SK-N-SH treated with all-trans-retinoic acid at 6 μM for 48 hours (cell line): ENCODE measurements around the gene CTNND2.

Source experiments
- ARNTL ChIP-seq: fragments of 450-650 bp; formaldehyde crosslinking; IDR thresholded peaks from 2 replicates; pipeline ENCODE4 v1.5.0; 2020; ENCODE audit warnings: low read depth, mild to moderate bottlenecking, moderate library complexity, borderline replicate concordance
- BACH2 ChIP-seq: fragments of 250-450 bp; sonication (Bioruptor Pico); IDR thresholded peaks from 2 replicates; pipeline ENCODE4 v1.9.0; 2021; ENCODE audit warnings: mild to moderate bottlenecking, borderline replicate concordance
- ISL1 ChIP-seq: fragments of 250-450 bp; sonication (Bioruptor Pico); IDR thresholded peaks from 2 replicates; pipeline ENCODE4 v2.1.2; 2022; ENCODE audit warnings: mild to moderate bottlenecking, moderate library complexity
- POU6F1 ChIP-seq: fragments of 250-450 bp; sonication (Bioruptor Pico); IDR thresholded peaks from 2 replicates; pipeline ENCODE4 v1.8.0; 2021; ENCODE audit warnings: low read depth, mild to moderate bottlenecking, moderate library complexity, borderline replicate concordance
- PPARA ChIP-seq: fragments of 250-450 bp; sonication (Bioruptor Pico); IDR thresholded peaks from 2 replicates; pipeline ENCODE4 v1.5.0; 2020; ENCODE audit warnings: mild to moderate bottlenecking, borderline replicate concordance
- RARB ChIP-seq: fragments of 250-450 bp; sonication (Bioruptor Pico); IDR thresholded peaks from 2 replicates; pipeline ENCODE4 v1.8.0; 2021; ENCODE audit warnings: mild to moderate bottlenecking, moderate library complexity
- SNAI2 ChIP-seq: fragments of 250-450 bp; sonication (Bioruptor Pico); IDR thresholded peaks from 2 replicates; pipeline ENCODE4 v1.5.0; 2020; ENCODE audit warnings: mild to moderate bottlenecking, moderate library complexity
- ZC3H10 ChIP-seq: fragments of 250-450 bp; sonication (Bioruptor Pico); IDR thresholded peaks from 2 replicates; pipeline ENCODE4 v1.5.1; 2021; ENCODE audit warnings: mild to moderate bottlenecking, moderate library complexity
- ZFP3 ChIP-seq: fragments of 250-450 bp; sonication (Bioruptor Pico); IDR thresholded peaks from 2 replicates; pipeline ENCODE4 v1.5.0; 2020; ENCODE audit warnings: mild to moderate bottlenecking, moderate library complexity
- TF ChIP-seq, protein P1 (sequence below): fragments of 250-450 bp; sonication (Bioruptor Pico); IDR thresholded peaks from 2 replicates; pipeline ENCODE4 v1.8.0; 2020; ENCODE audit warnings: mild to moderate bottlenecking, moderate library complexity, borderline replicate concordance
- TF ChIP-seq, protein P2 (sequence below): fragments of 250-450 bp; sonication (Bioruptor Pico); IDR thresholded peaks from 2 replicates; pipeline ENCODE4 v1.5.0; 2020; ENCODE audit warnings: mild to moderate bottlenecking, moderate library complexity

DNA sequence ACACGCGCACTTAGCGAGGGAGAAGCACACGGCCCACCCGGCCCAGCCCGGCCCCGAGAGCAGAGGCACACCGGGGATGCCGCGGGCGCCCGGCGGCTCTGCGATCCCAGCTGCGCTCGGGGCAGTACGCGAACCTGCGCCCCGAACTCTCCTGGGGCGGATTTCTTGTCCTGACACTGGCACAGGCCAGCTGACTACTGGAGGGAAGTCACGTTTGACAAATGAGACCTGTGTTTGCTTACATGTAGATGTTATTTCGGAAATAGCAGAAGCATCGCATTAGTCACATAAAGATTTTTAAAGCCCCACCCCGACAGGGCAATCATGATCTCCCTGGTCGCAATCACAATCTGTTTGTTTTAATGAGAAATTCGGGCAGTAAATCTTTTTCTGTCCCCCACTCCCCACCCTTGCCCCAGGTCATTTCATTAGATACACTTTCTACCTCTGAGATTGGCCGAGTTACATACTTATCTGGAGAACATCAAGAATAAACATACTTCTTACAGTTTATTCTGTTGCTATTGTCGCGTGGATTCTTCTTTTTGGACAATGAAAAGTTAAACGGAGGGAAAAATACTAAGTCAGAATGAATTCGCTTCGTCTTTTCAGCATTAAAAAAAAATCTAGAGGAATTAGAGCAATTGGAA, 518.9 kb downstream of the CTNND2 start:
- TF ChIP-seq ZC3H10 (no peak), PPARA (CRISPR knock-in tag) (no peak), ARNTL (CRISPR knock-in tag) (no peak), RARB (CRISPR knock-in tag) (no peak), ISL1 (CRISPR knock-in tag) (no peak), ZFP3 (CRISPR knock-in tag) (no peak), POU6F1 (no peak), SNAI2 (CRISPR knock-in tag) (no peak), BACH2 (CRISPR knock-in tag) (no peak)
- TF ChIP-seq, protein P1, sequence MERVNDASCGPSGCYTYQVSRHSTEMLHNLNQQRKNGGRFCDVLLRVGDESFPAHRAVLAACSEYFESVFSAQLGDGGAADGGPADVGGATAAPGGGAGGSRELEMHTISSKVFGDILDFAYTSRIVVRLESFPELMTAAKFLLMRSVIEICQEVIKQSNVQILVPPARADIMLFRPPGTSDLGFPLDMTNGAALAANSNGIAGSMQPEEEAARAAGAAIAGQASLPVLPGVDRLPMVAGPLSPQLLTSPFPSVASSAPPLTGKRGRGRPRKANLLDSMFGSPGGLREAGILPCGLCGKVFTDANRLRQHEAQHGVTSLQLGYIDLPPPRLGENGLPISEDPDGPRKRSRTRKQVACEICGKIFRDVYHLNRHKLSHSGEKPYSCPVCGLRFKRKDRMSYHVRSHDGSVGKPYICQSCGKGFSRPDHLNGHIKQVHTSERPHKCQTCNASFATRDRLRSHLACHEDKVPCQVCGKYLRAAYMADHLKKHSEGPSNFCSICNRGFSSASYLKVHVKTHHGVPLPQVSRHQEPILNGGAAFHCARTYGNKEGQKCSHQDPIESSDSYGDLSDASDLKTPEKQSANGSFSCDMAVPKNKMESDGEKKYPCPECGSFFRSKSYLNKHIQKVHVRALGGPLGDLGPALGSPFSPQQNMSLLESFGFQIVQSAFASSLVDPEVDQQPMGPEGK: no peak
- TF ChIP-seq, protein P2, sequence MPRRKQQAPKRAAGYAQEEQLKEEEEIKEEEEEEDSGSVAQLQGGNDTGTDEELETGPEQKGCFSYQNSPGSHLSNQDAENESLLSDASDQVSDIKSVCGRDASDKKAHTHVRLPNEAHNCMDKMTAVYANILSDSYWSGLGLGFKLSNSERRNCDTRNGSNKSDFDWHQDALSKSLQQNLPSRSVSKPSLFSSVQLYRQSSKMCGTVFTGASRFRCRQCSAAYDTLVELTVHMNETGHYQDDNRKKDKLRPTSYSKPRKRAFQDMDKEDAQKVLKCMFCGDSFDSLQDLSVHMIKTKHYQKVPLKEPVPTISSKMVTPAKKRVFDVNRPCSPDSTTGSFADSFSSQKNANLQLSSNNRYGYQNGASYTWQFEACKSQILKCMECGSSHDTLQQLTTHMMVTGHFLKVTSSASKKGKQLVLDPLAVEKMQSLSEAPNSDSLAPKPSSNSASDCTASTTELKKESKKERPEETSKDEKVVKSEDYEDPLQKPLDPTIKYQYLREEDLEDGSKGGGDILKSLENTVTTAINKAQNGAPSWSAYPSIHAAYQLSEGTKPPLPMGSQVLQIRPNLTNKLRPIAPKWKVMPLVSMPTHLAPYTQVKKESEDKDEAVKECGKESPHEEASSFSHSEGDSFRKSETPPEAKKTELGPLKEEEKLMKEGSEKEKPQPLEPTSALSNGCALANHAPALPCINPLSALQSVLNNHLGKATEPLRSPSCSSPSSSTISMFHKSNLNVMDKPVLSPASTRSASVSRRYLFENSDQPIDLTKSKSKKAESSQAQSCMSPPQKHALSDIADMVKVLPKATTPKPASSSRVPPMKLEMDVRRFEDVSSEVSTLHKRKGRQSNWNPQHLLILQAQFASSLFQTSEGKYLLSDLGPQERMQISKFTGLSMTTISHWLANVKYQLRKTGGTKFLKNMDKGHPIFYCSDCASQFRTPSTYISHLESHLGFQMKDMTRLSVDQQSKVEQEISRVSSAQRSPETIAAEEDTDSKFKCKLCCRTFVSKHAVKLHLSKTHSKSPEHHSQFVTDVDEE (CRISPR knock-in tag): no peak
